Thoracic aorta (tissue), 2 donors: ENCODE data around the gene CACNG4. TPM values are rescaled to one million over a fixed set of nuclear protein-coding genes. Genes with fewer than 3 reads are reported as not detected.

Experiments used
- ATAC-seq: fragments of 150-250 bp; one replicate; pipeline ENCODE4 v1.8.0; 2017; ENCODE audit warnings: low read depth; ENCODE audit not compliant: insufficient number of reproducible peaks, low FRiP score
- DNase-seq: peaks from one replicate; pipeline ENCODE4 v3.0.0-alpha.2; 2020; ENCODE audit warnings: low spot score
- H3K27ac ChIP-seq, 2 donors: fragments of 200-600 bp; sonication (generic); 1 replicate in 1 of 2; 2 replicates in 1 of 2; pipeline ENCODE4 v1.5.1; 2016; ENCODE audit warnings: mild to moderate bottlenecking in 2 of 2, moderate library complexity in 2 of 2
- H3K27me3 ChIP-seq: fragments of 200-600 bp; sonication (generic); replicated peaks from 2 replicates; pipeline ENCODE4 v1.6.0; 2016; ENCODE audit warnings: mild to moderate bottlenecking; ENCODE audit not compliant: insufficient read depth
- H3K36me3 ChIP-seq: fragments of 200-600 bp; sonication (generic); one replicate; pipeline ENCODE4 v1.5.1; 2016
- H3K4me1 ChIP-seq, 2 donors: fragments of 200-600 bp; sonication (generic); 1 replicate in 1 of 2; 2 replicates in 1 of 2; pipeline versions ENCODE4 v1.5.1 to v1.6.0; 2016; ENCODE audit warnings: low read depth in 2 of 2, mild to moderate bottlenecking in 1 of 2; ENCODE audit not compliant: control insufficient read depth in 1 of 2
- H3K4me3 ChIP-seq: fragments of 200-600 bp; sonication (generic); 2 replicates; pipeline ENCODE4 v1.5.1; 2016; ENCODE audit warnings: mild to moderate bottlenecking
- H3K9me3 ChIP-seq: fragments of 200-600 bp; sonication (generic); 2 replicates; pipeline ENCODE4 v1.5.1; 2016
- total RNA-seq, 2 donors: library from RNA; depleted of rRNA; stranded (reverse); fragments of >200 nt; gene quantifications; one replicate each; pipeline versions ENCODE4 v1.1.0 to v1.2.3, GENCODE V29; 2016
- TF ChIP-seq, protein P1 (sequence below): fragments of 200-600 bp; sonication (generic); IDR thresholded peaks from one replicate; pipeline ENCODE4 v1.5.1; 2019; ENCODE audit warnings: antibody characterized with exemption

CACNG4 gene
- total RNA-seq, 2 donors from 2014 or later, result not detected

GRCh38 chr17:66967837-66968543 lies 3.5 kb downstream of the CACNG4 start:
- H3K4me3 ChIP-seq, result no peak overlapping the region
- no peaks in the 10 kb centered on the region for H3K36me3 ChIP-seq
- no peak overlapping the region for H3K27ac ChIP-seq
- H3K27me3 ChIP-seq, result no peaks in the 10 kb centered on the region
- no peak for DNase-seq
- ATAC-seq, result no peak
- peaks cover 6 to 8% of the 10 kb centered on the region in 2 donors for H3K4me1 ChIP-seq
- no peaks in the 10 kb centered on the region for H3K9me3 ChIP-seq
- TF ChIP-seq, protein P1, sequence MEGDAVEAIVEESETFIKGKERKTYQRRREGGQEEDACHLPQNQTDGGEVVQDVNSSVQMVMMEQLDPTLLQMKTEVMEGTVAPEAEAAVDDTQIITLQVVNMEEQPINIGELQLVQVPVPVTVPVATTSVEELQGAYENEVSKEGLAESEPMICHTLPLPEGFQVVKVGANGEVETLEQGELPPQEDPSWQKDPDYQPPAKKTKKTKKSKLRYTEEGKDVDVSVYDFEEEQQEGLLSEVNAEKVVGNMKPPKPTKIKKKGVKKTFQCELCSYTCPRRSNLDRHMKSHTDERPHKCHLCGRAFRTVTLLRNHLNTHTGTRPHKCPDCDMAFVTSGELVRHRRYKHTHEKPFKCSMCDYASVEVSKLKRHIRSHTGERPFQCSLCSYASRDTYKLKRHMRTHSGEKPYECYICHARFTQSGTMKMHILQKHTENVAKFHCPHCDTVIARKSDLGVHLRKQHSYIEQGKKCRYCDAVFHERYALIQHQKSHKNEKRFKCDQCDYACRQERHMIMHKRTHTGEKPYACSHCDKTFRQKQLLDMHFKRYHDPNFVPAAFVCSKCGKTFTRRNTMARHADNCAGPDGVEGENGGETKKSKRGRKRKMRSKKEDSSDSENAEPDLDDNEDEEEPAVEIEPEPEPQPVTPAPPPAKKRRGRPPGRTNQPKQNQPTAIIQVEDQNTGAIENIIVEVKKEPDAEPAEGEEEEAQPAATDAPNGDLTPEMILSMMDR, result no peak

DNA sequence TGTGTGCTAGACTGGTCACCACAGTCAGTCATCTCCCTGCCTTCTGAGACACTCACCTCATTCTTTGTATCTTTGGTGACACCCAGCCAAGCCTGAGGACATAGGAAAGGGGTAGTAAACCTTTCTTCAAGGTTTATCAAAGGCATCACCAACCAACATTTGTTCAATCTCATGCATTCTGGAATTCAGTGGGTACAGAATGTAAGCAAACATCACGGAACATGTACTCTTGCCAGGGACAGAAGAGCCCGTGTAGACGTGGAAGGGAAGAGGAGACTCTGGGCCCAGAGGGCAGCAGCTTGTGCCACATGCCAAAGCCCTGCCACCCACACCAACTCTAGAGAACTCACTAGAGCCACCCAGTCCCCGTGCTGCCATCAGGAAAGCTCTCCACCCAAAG lies 4.4 kb downstream of the CACNG4 start:
- no peaks in the 10 kb centered on the region for H3K27me3 ChIP-seq
- DNase-seq (no peak), ATAC-seq (no peak)
- H3K9me3 ChIP-seq, result no peaks in the 10 kb centered on the region
- peaks cover 6 to 8% of the 10 kb centered on the region in 2 donors for H3K4me1 ChIP-seq
- no peaks in the 10 kb centered on the region for H3K36me3 ChIP-seq
- TF ChIP-seq, protein P1, result no peak
- H3K4me3 ChIP-seq, result no peak overlapping the region
- no peak overlapping the region for H3K27ac ChIP-seq

GRCh38 chr17:66970140-66970539 lies 5.6 kb downstream of the CACNG4 start:
- Histone ChIP-seq H3K36me3 (no peaks in the 10 kb centered on the region), H3K27ac (no peak overlapping the region), H3K4me3 (no peak overlapping the region), H3K27me3 (no peaks in the 10 kb centered on the region), H3K4me1 (peaks cover 6 to 8% of the 10 kb centered on the region in 2 donors), H3K9me3 (no peaks in the 10 kb centered on the region)
- ATAC-seq (no peak), DNase-seq (no peak)
- TF ChIP-seq, protein P1, result no peak

GRCh38 chr17:66970797-66971196 lies 6.3 kb downstream of the CACNG4 start:
- Histone ChIP-seq H3K36me3 (no peaks in the 10 kb centered on the region), H3K9me3 (no peaks in the 10 kb centered on the region), H3K4me3 (no peak overlapping the region), H3K27me3 (no peaks in the 10 kb centered on the region), H3K27ac (no peak overlapping the region), H3K4me1 (peaks cover 3 to 6% of the 10 kb centered on the region in 2 donors)
- TF ChIP-seq, protein P1, result no peak
- ATAC-seq (no peak), DNase-seq (no peak)

DNA sequence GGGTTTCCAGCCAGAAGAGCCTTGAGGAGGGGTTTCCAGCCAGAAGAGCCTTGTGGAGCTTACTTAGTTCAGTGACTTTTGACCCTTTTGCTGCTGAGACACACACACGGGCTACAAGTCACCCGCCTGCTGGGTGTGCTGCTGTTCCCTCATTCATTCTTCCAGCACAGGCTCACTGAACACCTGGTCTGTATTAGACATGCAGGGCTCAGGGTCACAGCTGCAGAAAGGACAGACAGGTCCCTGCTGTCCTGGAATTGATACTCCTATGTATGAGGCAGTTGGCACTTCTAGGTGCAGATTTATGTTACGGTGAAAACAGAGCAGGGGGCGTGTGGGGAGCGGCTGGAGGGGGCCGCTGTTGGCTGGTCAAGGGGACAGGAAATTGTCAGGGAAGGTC lies 6.8 kb downstream of the CACNG4 start:
- H3K27ac ChIP-seq, result no peak overlapping the region
- H3K9me3 ChIP-seq, result no peaks in the 10 kb centered on the region
- H3K4me1 ChIP-seq, result peaks cover 0 to 1% of the 10 kb centered on the region in 2 donors
- ATAC-seq (no peak), DNase-seq (no peak)
- no peaks in the 10 kb centered on the region for H3K36me3 ChIP-seq
- no peak overlapping the region for H3K4me3 ChIP-seq
- no peaks in the 10 kb centered on the region for H3K27me3 ChIP-seq
- TF ChIP-seq, protein P1, result no peak
